ENCODE data around the gene ZFP92. TPM values are rescaled to one million over a fixed set of nuclear protein-coding genes. Genes with fewer than 3 reads are reported as not detected.

The ZFP92 gene
- total and polyA plus RNA-seq, 10 donors: 0.26 to 3.4 (median 2.0) TPM

- Histone ChIP-seq H3K27me3 (replicated peaks in 1 of 7) (peaks cover 0 to 15% (median 0%) of the 10 kb centered on the region in 7 donors), H3K36me3 (no peaks in the 10 kb centered on the region), H3K4me3 (no peak overlapping the region), H3K27ac (no peak overlapping the region), H3K4me1 (no peaks in the 10 kb centered on the region), H3K9me3 (peaks cover 0 to 14% (median under 1%) of the 10 kb centered on the region in 8 donors)
- 34 to 72% (median 59%) methylated on average over 3 of the region's 3 CpGs for WGBS, 5 donors
- DNase-seq: no peak
- intact Hi-C loops (cut with DNase I; ENCODE audit: low total_unique reads): no loop called here
- TF ChIP-seq CTCF (IDR thresholded peaks at IDR 0.05 in 8 of 11, conservative IDR thresholded peaks at IDR 0.05 in 3 of 11) (no peak), POLR2A (IDR thresholded peaks at IDR 0.05) (no peak), POLR2AphosphoS5 (IDR thresholded peaks at IDR 0.05) (no peak)
These were observed 24.6 kb downstream of the ZFP92 start for GRCh38 chrX:153435845-153436244.

DNA sequence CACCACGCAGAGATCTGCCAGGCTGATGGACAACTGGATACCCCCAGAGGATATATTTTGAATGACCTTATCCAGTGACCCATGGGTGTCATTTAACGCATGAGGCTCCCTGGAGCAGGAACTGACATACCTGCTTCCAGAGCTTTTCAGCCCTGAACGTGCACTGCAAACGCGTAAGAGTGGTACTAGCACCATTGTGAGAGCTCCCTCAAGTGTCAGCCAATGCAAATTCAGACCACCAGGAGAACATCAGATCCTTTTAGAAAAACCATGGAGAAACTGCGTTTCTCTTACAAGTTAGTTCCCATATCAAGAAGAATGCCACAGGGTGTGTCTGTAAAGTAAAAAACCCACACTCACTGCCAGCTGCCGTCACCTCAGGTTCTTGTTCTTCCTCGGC is 27.3 kb downstream of the ZFP92 start:
- Histone ChIP-seq H3K27ac (no peak overlapping the region), H3K36me3 (no peaks in the 10 kb centered on the region), H3K27me3 (replicated peaks in 1 of 7) (peaks cover 0 to 9% (median 0%) of the 10 kb centered on the region in 7 donors), H3K9me3 (peaks cover 0 to 6% (median 0%) of the 10 kb centered on the region in 8 donors), H3K4me3 (no peak overlapping the region), H3K4me1 (no peaks in the 10 kb centered on the region)
- TF ChIP-seq POLR2AphosphoS5 (IDR thresholded peaks at IDR 0.05) (no peak), POLR2A (IDR thresholded peaks at IDR 0.05) (no peak), CTCF (IDR thresholded peaks at IDR 0.05 in 8 of 11, conservative IDR thresholded peaks at IDR 0.05 in 3 of 11) (no peak)
- no peak for DNase-seq
- WGBS, 5 donors: 25 to 55% (median 31%) methylated on average over 7 to 8 of the region's 8 CpGs
- intact Hi-C loops (cut with DNase I; ENCODE audit: low total_unique reads): no loop called here

DNA sequence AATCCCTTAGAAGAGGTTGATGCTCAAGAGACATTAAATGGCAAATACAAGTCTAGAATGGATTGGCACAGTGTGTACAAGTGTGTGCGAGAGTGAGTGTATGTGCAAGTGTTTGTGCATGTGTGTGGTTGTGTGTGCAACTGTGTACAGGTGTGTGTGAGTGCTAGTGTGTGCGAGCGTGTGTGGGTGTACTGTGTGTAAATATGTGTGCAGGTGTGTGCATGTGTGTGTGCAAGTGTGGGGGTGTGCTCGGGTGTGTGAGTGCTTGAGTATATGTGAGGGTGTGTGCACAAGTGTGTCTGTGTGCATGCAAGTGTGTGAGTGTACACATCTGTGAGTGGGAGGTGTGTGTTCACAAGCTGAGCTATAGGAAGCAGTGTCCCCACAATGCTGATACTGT is 28.7 kb downstream of the ZFP92 start:
- intact Hi-C loops (cut with DNase I; ENCODE audit: low total_unique reads): no loop called here
- 88 to 96% (median 95%) methylated on average over 4 of the region's 4 CpGs for WGBS, 5 donors
- Histone ChIP-seq H3K4me3 (no peak overlapping the region), H3K27ac (no peak overlapping the region), H3K4me1 (no peaks in the 10 kb centered on the region), H3K36me3 (no peaks in the 10 kb centered on the region), H3K27me3 (replicated peaks in 1 of 7) (peaks cover 0 to 5% (median 0%) of the 10 kb centered on the region in 7 donors), H3K9me3 (peaks cover 0 to 6% (median 0%) of the 10 kb centered on the region in 8 donors)
- DNase-seq: no peak
- no peak for TF ChIP-seq POLR2A (IDR thresholded peaks at IDR 0.05)
- no peak for TF ChIP-seq CTCF (IDR thresholded peaks at IDR 0.05 in 8 of 11, conservative IDR thresholded peaks at IDR 0.05 in 3 of 11)
- no peak for TF ChIP-seq POLR2AphosphoS5 (IDR thresholded peaks at IDR 0.05)

- H3K27ac ChIP-seq: no peak overlapping the region
- DNase-seq: no peak
- no peaks in the 10 kb centered on the region for H3K4me1 ChIP-seq
- intact Hi-C loops (cut with DNase I; ENCODE audit: low total_unique reads): no loop called here
- 69 to 84% (median 73%) methylated on average over 10 to 13 of the region's 13 CpGs for WGBS, 5 donors
- no peaks in the 10 kb centered on the region for H3K36me3 ChIP-seq
- TF ChIP-seq POLR2AphosphoS5 (IDR thresholded peaks at IDR 0.05) (no peak), POLR2A (IDR thresholded peaks at IDR 0.05) (no peak), CTCF (IDR thresholded peaks at IDR 0.05 in 8 of 11, conservative IDR thresholded peaks at IDR 0.05 in 3 of 11) (no peak)
- no peak overlapping the region for H3K4me3 ChIP-seq
- peaks cover 0 to 5% (median 0%) of the 10 kb centered on the region in 7 donors for H3K27me3 ChIP-seq (replicated peaks in 1 of 7)
- H3K9me3 ChIP-seq: peaks cover 0 to 6% (median 0%) of the 10 kb centered on the region in 8 donors
These were observed 29.4 kb downstream of the ZFP92 start for GRCh38 chrX:153440556-153441135.
